ENCODE data around the gene ABCF2.

Gene ABCF2

DNA sequence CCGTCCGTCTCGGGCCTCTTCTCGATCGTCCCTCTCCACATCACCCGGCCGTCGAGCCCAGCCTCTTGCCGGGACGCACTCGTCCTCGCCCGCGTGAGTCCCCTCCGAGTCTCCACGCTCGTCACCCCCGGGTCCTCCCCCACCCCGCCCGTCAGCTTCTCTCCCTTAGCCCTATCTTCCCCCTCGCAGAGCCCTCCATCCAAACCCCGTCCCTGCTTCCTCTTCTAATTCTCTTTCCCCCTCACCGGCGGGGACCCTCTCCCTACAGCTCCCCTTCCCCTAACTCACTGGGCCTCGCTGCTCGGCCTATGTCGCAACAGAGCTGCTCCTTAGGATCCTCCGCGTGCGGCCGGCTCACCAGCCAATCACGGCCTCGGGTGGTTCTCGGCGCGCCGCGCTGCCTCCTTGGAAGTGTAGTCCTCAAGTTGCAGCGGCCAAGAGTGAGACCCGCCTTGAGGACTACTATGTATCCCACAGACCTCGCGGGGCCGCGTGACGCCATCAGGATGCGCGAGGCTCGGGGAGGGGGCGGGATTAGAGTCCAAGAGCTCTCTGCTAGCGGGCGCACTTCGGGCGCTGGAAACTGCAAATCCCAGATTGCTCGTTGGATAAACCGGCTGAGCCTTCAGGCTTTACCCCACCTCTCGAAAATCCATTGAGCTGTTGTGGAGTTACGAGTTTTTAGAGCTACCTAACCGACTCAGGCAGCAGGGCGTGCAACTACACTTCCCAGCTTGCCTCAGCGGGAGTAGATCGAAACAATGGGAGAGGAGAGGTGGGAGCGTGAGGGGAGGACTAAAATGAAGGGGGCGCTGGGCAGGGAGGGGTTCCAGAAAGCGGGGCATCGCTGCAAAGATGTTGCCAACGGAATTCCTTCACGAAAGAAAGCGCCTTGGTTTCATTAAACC is at the start of gene ABCF2:
Gene ABCF2, minus strand, starts transcription at position 331 of the 908 bp plus-strand sequence. CDS start 747 bp downstream, outside the sequence.
- DNase-seq = peak; percentile 97

GRCh38 chr7:151275813-151276577 is 49.0 kb upstream of the ABCF2 start:
- no peak for DNase-seq

DNA sequence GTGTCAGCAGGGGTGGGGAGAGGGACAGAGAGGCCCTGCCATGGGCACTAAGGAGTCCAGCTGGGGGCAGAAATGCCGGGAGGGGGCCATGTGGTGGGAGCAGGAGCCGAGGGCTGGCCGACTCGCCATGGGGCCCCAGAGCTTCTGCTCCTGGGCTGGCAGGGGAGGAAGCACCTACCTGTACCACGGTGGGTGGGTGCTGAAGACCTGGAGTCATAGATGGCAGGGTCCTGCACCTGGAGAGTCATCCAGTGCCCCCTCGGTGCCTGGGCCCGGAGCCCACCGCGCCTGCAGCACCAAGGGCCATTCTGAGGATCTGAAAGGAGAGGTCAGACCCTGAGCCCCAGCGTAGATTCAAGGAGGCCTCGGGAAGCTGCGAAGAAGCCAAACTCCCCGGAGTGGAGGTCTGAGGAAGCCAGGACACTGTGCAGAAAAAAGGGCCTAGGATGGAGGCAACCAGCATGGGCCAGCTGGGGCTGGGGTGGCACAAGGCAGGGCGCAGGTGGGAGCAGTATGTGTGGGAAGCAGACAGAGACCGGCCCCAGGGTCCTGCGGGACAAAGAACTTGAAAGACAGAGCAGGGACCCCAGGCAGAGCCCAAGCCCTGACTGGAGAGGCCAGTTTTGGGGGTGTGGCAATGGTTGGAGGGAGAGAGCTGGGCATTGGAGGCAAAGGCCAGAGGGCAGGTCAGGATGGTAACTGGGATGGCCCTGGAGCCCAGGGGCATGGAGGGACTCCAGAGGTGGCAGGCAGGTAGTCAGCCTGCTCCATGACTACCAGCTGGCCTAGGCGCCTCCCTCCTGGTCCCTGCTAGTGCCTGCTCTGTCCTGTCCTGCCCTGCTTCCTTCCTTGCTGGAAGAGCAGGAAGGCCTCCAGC is 48.2 kb upstream of the ABCF2 start:
- DNase-seq = no peak

GRCh38 chr7:151274396-151274795 is 47.4 kb upstream of the ABCF2 start:
- DNase-seq = no peak

DNA sequence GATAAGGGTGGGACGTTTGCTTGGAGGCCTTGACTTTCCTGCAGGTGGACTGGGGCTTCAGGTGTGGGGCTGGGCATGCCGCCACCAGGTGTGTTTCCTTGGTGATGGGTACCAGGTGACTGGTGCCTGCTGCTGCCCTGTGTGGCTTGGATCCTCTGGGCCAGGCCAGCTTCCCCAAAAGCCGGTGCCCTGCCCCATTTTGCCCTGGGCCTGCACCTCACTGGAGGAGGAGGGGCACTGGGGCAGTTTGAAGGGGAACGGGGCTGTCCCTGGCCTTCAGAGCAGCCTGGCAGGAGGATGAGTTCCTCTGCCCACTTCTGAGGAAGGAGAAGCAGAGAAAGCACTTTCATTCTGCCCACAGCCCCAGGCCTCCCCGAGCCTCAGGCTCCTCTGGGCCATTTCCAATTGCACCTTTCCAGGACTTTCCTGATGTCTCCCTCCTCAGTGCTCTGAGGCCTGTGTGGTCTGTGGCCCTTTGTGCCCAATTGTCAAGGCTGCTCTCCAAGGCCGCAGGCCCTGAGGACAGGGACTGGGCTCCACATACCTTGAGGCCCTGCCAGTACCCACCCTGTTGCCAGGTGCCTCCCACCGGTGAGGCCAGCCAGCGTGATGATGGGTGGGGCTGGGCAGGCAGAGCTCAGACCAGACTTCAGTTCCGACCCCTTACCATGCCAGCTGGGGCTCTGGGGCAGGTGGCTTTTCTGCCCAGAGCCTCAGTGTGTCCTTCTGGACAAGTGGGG is 46.8 kb upstream of the ABCF2 start:
- no peak for DNase-seq

GRCh38 chr7:151272877-151273276 is 45.9 kb upstream of the ABCF2 start:
- DNase-seq = no peak

DNA sequence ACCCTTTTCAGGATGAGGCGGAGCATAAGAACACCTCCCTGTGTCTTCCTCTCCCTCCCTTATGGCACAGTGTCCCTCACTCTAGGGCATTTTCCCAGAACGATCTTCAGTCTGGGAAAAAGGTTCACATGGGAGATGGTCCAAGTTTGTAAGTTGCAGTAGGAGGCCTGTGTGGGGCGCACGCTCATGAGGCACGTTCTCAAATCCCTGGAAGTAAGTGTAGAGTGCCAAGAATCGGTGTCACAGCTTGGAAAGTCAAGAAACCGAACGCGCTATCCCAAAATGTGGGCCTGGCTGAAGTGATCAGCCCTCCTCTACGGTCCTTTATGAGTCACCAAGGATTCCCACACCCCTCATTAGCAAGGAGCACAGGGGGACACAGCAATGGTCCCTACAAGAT is 45.4 kb upstream of the ABCF2 start:
- no peak for DNase-seq

GRCh38 chr7:151271699-151272355 is 44.8 kb upstream of the ABCF2 start:
- DNase-seq = no peak

GRCh38 chr7:151269511-151269910 is 42.5 kb upstream of the ABCF2 start:
- DNase-seq = no peak

GRCh38 chr7:151265351-151265931 is 38.4 kb upstream of the ABCF2 start:
- no peak for DNase-seq

GRCh38 chr7:151264615-151265014 is 37.6 kb upstream of the ABCF2 start:
- DNase-seq = no peak

- DNase-seq = no peak
Measured at GRCh38 chr7:151261529-151261928, 34.5 kb upstream of the ABCF2 start.

- DNase-seq = no peak
Measured at GRCh38 chr7:151260883-151261282, 33.9 kb upstream of the ABCF2 start.

DNA sequence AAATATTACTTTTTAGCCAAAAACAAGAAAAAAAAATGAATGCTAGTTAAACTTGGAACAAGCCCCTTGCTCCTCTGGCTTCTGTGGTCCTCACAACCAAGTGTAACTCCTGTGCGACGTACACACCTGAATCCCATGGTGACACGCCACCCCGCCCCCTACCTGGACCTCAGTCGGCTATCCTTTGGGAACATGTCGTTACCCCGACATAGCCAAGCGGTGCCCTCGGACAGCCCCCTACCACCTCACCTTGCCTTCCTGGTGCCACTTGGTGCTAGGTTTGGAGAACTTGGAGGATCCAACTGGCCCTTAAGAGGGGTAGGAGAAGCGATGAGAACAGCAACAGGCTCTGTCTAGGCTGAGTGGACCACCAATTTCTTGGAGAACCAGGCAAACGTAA is 33.5 kb upstream of the ABCF2 start:
- DNase-seq = no peak

- no peak for DNase-seq
Measured at GRCh38 chr7:151257990-151258389, 31.0 kb upstream of the ABCF2 start.

DNA sequence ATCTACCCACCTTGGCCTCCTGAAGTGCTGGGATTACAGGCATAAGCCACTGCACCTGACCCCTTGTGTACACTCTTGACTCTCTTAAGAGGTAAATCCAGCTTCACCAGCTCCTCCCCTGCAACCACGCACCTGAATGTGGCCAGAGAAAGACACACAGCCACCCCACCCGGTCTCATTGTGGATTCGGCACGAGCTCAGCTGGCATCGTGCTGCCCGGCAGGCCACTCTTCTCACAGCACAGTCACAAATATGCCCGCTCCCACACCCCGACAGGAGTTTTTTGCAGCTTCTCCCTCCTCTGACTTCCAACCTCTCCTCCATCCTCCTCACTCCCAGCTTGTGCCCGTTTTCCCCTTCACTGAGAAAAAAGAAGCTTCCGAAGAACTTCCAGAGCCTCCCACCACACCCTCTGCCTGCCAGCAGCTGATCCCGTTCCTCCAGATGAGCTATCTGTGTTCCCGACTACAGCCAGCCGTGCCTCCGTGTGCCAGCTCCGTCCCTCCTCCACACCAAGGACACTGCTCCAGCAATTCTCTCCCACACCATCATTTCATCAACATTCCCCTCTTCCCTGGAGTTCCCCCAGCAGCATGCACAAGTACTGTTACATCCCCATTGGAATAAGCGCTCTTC is 29.5 kb upstream of the ABCF2 start:
- DNase-seq = no peak

DNA sequence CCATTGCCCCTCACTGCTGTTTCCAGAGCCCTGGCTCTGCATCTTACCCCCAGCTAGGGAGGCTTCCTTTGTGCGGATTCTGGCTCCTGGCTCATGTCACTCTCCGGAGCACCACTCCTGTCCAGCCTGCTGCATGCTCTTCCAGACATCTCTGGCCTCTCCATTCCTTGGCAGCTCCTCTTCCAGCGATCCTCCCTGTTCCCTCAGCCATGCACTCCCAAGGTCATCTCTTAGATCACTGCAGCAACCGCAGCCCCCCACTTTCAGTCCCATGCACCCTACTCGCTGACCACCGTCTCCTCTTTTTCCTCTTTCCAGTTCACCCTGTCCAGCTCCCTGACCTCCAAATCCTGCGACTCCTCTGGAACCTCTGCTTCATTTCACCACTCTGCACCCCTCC is 28.4 kb upstream of the ABCF2 start:
- DNase-seq = no peak

GRCh38 chr7:151254851-151255250 is 27.8 kb upstream of the ABCF2 start:
- no peak for DNase-seq

DNA sequence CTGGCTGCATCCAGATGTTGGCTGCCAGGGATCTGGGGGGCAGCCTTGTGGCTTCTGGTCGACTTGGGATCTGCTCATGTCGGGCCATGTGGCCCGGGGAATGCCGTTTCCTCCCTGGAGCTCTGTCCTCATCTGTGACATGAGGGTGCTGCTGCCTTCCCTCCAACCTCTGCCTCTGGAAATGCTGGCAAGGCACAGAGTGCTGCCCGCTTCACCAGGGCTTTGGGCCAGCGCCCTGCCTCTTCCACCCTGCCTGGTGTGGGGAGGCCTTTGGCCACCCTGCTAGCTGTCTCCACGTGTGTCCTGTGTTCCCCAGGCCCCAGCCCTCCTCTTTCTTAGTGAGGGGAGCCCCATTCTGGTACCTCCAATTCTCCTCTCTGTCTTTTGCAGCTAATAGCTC is 27.3 kb upstream of the ABCF2 start:
- DNase-seq = no peak

DNA sequence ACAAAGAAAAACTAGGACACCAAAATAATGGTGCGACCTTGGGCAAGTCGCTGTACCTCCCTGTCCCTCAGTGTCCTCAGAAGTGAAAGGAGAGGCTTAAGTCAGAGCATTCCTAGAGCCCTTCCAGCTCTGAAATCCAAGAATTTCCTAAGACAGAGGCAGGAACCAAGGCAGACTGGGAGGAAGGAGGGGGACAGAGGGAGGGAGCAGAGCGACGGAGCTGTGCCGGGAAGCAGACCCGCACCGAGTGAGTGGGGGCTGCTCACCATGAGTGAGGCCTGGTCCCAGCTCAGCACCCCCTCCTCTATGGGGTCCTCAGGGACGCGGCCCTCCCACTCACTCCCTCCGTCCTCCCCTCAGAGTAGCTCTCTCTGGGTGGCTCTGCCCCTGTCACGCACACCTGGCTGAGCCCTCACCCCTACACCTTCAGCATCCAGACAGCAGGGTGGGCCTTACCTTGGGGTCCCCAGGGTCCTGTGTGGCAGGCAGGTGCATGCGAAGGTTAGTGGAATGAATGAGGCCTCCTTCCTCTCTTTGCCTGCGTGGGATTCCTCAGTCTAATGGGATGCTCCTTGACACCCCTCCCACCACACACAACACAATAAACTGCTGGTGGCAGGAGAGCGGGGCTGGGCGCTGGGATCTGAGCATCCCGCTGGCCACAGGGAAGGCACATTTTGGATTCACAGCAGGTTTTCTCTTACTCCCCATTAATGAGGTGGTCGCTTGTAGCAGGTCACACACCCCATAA is 26.1 kb upstream of the ABCF2 start:
- no peak for DNase-seq
